HFF-Myc (cell line): ENCODE results near the gene PHF2.
"Not testable (repeated sequence)": the region's sequence is repeated elsewhere in the genome, so short reads cannot be mapped to it uniquely, and the experiment has no call there.

ENCODE experiments used
- DNase-seq: peaks from one replicate; pipeline ENCODE4 v3.0.0-alpha.2; 2011; ENCODE audit warnings: low read depth; ENCODE audit errors: extremely low read depth
- H3K4me3 ChIP-seq: replicated peaks from 2 replicates; pipeline ENCODE4 v1.5.1; 2011; ENCODE audit warnings: low read depth, mild to moderate bottlenecking, control low read depth, low read length
- CTCF ChIP-seq: IDR thresholded peaks from 2 replicates; pipeline ENCODE4 v1.5.1; 2012; ENCODE audit warnings: mild to moderate bottlenecking, low read depth, low read length, control low read depth; ENCODE audit errors: missing control alignments

The PHF2 gene

DNA sequence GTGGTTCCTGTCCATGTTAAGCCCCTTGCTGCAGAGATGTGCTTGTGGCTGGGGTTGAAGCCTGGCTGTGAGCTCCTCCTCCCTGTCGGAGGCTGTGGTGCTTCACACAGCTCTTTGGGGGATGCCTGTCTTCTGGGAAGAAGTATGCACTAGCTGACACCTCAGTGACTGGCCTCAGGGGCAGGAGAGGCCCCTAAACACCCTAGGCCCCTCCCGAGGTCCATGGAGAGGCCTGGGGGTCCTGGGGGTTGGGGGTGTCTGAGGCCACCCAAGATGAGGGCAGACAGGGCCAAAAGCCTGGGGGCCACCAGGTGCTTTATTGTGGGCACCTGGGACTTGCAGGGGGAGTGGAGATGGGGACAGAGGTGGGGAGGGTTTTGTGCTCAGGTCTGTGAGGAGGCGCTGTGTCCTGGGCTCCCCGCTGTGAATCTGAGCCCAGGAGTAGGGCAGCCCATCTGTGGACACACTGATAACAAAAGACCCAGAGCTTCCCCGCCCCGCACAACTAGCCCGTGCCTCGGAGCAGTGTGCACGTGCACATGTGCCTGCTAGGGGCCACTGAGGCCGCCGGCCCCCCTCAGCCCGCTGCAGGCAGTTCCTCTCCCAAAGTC is 92.0 kb downstream of the PHF2 start:
- no peak for TF ChIP-seq CTCF
- no peak for DNase-seq
- no peak overlapping the region for H3K4me3 ChIP-seq

- TF ChIP-seq CTCF = no peak
- H3K4me3 ChIP-seq = no peak overlapping the region
- no peak for DNase-seq
Observed at GRCh38 chr9:93669116-93669957, 93.0 kb downstream of the PHF2 start.

GRCh38 chr9:93669958-93670207 is 93.5 kb downstream of the PHF2 start:
- TF ChIP-seq CTCF = no peak
- DNase-seq = no peak
- no peak overlapping the region for H3K4me3 ChIP-seq

- H3K4me3 ChIP-seq = no peak overlapping the region
- DNase-seq = no peak
- TF ChIP-seq CTCF = no peak
Observed at GRCh38 chr9:93670208-93671019, 94.0 kb downstream of the PHF2 start.

DNA sequence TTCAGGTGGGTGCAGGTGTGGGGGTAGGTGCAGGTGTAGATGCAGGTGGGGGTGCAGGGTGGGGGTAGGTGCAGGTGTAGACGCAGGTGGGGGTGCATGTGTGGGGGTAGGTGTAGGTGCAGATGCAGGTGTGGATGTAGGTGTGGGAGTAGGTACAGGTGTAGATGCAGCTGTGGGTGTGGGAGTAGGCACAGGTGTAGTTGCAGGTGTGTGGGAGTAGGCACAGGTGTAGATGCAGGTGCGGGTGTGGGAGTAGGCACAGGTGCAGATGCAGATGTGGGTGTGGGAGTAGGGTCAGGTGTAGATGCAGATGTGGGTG is 94.6 kb downstream of the PHF2 start:
- no peak for TF ChIP-seq CTCF
- DNase-seq = no peak
- no peak overlapping the region for H3K4me3 ChIP-seq

DNA sequence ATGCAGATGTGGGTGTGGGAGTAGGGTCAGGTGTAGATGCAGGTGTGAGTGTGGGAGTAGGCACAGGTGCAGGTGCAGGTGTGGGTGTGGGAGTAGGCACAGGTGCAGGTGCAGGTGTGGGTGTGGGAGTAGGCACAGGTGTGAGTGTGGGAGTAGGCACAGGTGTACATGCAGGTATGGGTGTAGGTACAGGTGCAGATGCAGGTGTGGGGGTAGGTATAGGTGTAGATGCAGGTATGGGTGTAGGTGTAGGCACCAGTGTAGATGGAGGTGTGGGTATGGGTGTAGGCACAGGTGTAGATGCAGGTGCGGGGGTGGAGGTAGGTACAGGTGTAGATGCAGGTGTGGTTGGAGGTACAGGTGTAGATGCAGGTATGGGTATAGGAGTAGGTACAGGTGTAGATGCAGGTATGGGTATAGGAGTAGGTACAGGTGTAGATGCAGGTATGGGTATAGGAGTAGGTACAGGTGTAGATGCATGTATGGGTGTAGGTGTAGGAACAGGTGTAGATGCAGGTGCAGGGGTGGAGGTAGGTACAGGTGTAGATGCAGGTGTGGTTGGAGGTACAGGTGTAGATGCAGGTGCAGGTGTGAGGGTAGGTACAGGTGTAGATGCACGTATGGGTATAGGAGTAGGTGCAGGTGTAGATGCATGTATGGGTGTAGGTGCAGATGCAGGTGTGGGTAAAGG is 96.1 kb downstream of the PHF2 start:
- DNase-seq, H3K4me3 ChIP-seq: not testable (repeated sequence)
